ENCODE measurements around the gene G3BP1.
"Not testable (repeated sequence)": the region's sequence is repeated elsewhere in the genome, so short reads cannot be mapped to it uniquely, and the experiment has no call there.

G3BP1 gene

GRCh38 chr5:151781201-151781600 is 9.4 kb downstream of the G3BP1 start:
- Histone ChIP-seq H3K9me3 (ENCODE audit: insufficient read depth, low read depth, low read length) (no peaks in the 10 kb centered on the region), H3K36me3 (ENCODE audit: insufficient read depth, low read length) (peaks cover 16% of the 10 kb centered on the region; the same call in 1 of the 2 replicates), H3F3A (ENCODE audit: low read depth) (no peaks in the 10 kb centered on the region), H3K4me2 (ENCODE audit: low read depth, low read length, poor library complexity, severe bottlenecking) (peak overlapping the region; percentile 44), H3K9me2 (replicated peaks; ENCODE audit: low read depth, low read length) (no peaks in the 10 kb centered on the region), H3K27me3 (ENCODE audit: insufficient read depth, low read length, poor library complexity, severe bottlenecking) (no peaks in the 10 kb centered on the region), H3K4me3 (ENCODE audit: low read length, poor library complexity, severe bottlenecking) (peak overlapping the region; percentile 56), H4K20me1 (ENCODE audit: insufficient read depth, low read length, poor library complexity, severe bottlenecking) (peaks cover 98% of the 10 kb centered on the region), H3K4me1 (ENCODE audit: insufficient read depth, low read length, poor library complexity, severe bottlenecking) (peaks cover 57% of the 10 kb centered on the region), H3K79me2 (ENCODE audit: insufficient read depth, low read length) (peaks cover 100% of the 10 kb centered on the region), H2AFZ (ENCODE audit: low read length) (no peak overlapping the region), H3K9ac (ENCODE audit: low read depth, low read length, poor library complexity, severe bottlenecking) (no peak overlapping the region)
- TF ChIP-seq CTCF (conservative IDR thresholded peaks at IDR 0.05; ENCODE audit: low read length) (no peak), EZH2phosphoT487 (IDR thresholded peaks at IDR 0.05; ENCODE audit: borderline replicate concordance) (no peak)

GRCh38 chr5:151783664-151784063 is 11.9 kb downstream of the G3BP1 start:
- H3K4me1 ChIP-seq (ENCODE audit: insufficient read depth, low read length, poor library complexity, severe bottlenecking): peaks cover 39% of the 10 kb centered on the region
- not testable (repeated sequence) for H3K9me2 ChIP-seq (replicated peaks; ENCODE audit: low read depth, low read length); H3K27me3 ChIP-seq (ENCODE audit: insufficient read depth, low read length, poor library complexity, severe bottlenecking); H3K9me3 ChIP-seq (ENCODE audit: insufficient read depth, low read depth, low read length); H3F3A ChIP-seq (ENCODE audit: low read depth); H3K4me3 ChIP-seq (ENCODE audit: low read length, poor library complexity, severe bottlenecking); H3K9ac ChIP-seq (ENCODE audit: low read depth, low read length, poor library complexity, severe bottlenecking); H2AFZ ChIP-seq (ENCODE audit: low read length)
- peak overlapping the region; percentile 25 for H3K4me2 ChIP-seq (ENCODE audit: low read depth, low read length, poor library complexity, severe bottlenecking)
- H3K36me3 ChIP-seq (ENCODE audit: insufficient read depth, low read length): peaks cover 18% of the 10 kb centered on the region; the same call in 1 of the 2 replicates
- H3K79me2 ChIP-seq (ENCODE audit: insufficient read depth, low read length): peaks cover 100% of the 10 kb centered on the region
- H4K20me1 ChIP-seq (ENCODE audit: insufficient read depth, low read length, poor library complexity, severe bottlenecking): peaks cover 97% of the 10 kb centered on the region

GRCh38 chr5:151784141-151784540 is 12.4 kb downstream of the G3BP1 start:
- Histone ChIP-seq H3K79me2 (ENCODE audit: insufficient read depth, low read length) (peaks cover 100% of the 10 kb centered on the region), H3K4me1 (ENCODE audit: insufficient read depth, low read length, poor library complexity, severe bottlenecking) (peaks cover 35% of the 10 kb centered on the region), H3K27me3 (ENCODE audit: insufficient read depth, low read length, poor library complexity, severe bottlenecking) (no peaks in the 10 kb centered on the region), H2AFZ (ENCODE audit: low read length) (no peak overlapping the region), H3K9me3 (ENCODE audit: insufficient read depth, low read depth, low read length) (no peaks in the 10 kb centered on the region), H3K4me2 (ENCODE audit: low read depth, low read length, poor library complexity, severe bottlenecking) (peak overlapping the region; percentile 26), H3K4me3 (ENCODE audit: low read length, poor library complexity, severe bottlenecking) (peak overlapping the region; percentile 26), H3K9ac (ENCODE audit: low read depth, low read length, poor library complexity, severe bottlenecking) (no peak overlapping the region), H3F3A (ENCODE audit: low read depth) (no peaks in the 10 kb centered on the region), H3K9me2 (replicated peaks; ENCODE audit: low read depth, low read length) (no peaks in the 10 kb centered on the region), H4K20me1 (ENCODE audit: insufficient read depth, low read length, poor library complexity, severe bottlenecking) (peaks cover 97% of the 10 kb centered on the region), H3K36me3 (ENCODE audit: insufficient read depth, low read length) (peaks cover 23% of the 10 kb centered on the region; the same call in 1 of the 2 replicates)
- TF ChIP-seq EZH2phosphoT487 (IDR thresholded peaks at IDR 0.05; ENCODE audit: borderline replicate concordance): no peak
- TF ChIP-seq CTCF (conservative IDR thresholded peaks at IDR 0.05; ENCODE audit: low read length): no peak

- Histone ChIP-seq H2AFZ (ENCODE audit: low read length) (no peak overlapping the region), H3K36me3 (ENCODE audit: insufficient read depth, low read length) (peaks cover 47% of the 10 kb centered on the region), H3F3A (ENCODE audit: low read depth) (no peaks in the 10 kb centered on the region), H3K79me2 (ENCODE audit: insufficient read depth, low read length) (peaks cover 94% of the 10 kb centered on the region), H3K4me1 (ENCODE audit: insufficient read depth, low read length, poor library complexity, severe bottlenecking) (peaks cover 15% of the 10 kb centered on the region), H3K27me3 (ENCODE audit: insufficient read depth, low read length, poor library complexity, severe bottlenecking) (no peaks in the 10 kb centered on the region), H3K9me2 (replicated peaks; ENCODE audit: low read depth, low read length) (no peaks in the 10 kb centered on the region), H3K9me3 (ENCODE audit: insufficient read depth, low read depth, low read length) (no peaks in the 10 kb centered on the region), H3K4me3 (ENCODE audit: low read length, poor library complexity, severe bottlenecking) (no peak overlapping the region), H3K9ac (ENCODE audit: low read depth, low read length, poor library complexity, severe bottlenecking) (no peak overlapping the region), H3K4me2 (ENCODE audit: low read depth, low read length, poor library complexity, severe bottlenecking) (no peak overlapping the region), H4K20me1 (ENCODE audit: insufficient read depth, low read length, poor library complexity, severe bottlenecking) (peaks cover 95% of the 10 kb centered on the region)
- TF ChIP-seq EZH2phosphoT487 (IDR thresholded peaks at IDR 0.05; ENCODE audit: borderline replicate concordance) (no peak), CTCF (conservative IDR thresholded peaks at IDR 0.05; ENCODE audit: low read length) (no peak; the same call in 1 of the 2 replicates)
Observed at GRCh38 chr5:151786468-151786867, 14.7 kb downstream of the G3BP1 start.

Data from Loucy (cell line).